Neural cell (in vitro differentiated cells): ENCODE measurements around the gene SLC9A7. TPM values are rescaled to one million over a fixed set of nuclear protein-coding genes. Genes with fewer than 3 reads are reported as not detected.

ENCODE experiments used
- H2AFZ ChIP-seq: fragments of 200-600, 300-800 bp; sonication (generic), shearing (Covaris generic); 2 replicates; pipeline ENCODE4 v1.6.0; 2014; ENCODE audit warnings: low read depth, mild to moderate bottlenecking, antibody characterized with exemption, low read length, moderate library complexity
- H3F3A ChIP-seq: fragments of 200-600 bp; shearing (Covaris generic); 2 replicates; pipeline ENCODE4 v1.6.1; 2016; ENCODE audit warnings: mild to moderate bottlenecking, moderate library complexity, mixed read lengths, antibody characterized with exemption, low read length; ENCODE audit not compliant: insufficient read depth, poor library complexity, severe bottlenecking
- H3K27ac ChIP-seq: fragments of 200-600, 300-800 bp; sonication (generic), shearing (Covaris generic); 2 replicates; pipeline ENCODE4 v1.5.1; 2014; ENCODE audit warnings: mild to moderate bottlenecking, low read length, moderate library complexity
- H3K27me3 ChIP-seq: fragments of 300-800, 200-600 bp; sonication (generic), shearing (Covaris generic); 2 replicates; pipeline ENCODE4 v1.6.0; 2014; ENCODE audit warnings: mild to moderate bottlenecking, low read depth, low read length, moderate library complexity; ENCODE audit not compliant: insufficient read depth
- H3K36me3 ChIP-seq: fragments of 300-800, 200-600 bp; sonication (generic), shearing (Covaris generic); 2 replicates; pipeline ENCODE4 v1.5.1; 2014; ENCODE audit warnings: mild to moderate bottlenecking, antibody characterized with exemption, low read length, moderate library complexity; ENCODE audit not compliant: insufficient read depth
- H3K4me2 ChIP-seq: fragments of 300-800, 200-600 bp; sonication (generic), shearing (Covaris generic); 2 replicates; pipeline ENCODE4 v1.6.0; 2014; ENCODE audit warnings: mild to moderate bottlenecking, low read length
- H3K4me3 ChIP-seq: fragments of 300-800, 200-600 bp; sonication (generic), shearing (Covaris generic); 2 replicates; pipeline ENCODE4 v1.5.1; 2014; ENCODE audit warnings: mild to moderate bottlenecking, low read length, moderate library complexity
- H3K79me2 ChIP-seq: fragments of 200-600 bp; shearing (Covaris generic); replicated peaks from 2 replicates; pipeline ENCODE4 v1.6.0; 2014; ENCODE audit warnings: mild to moderate bottlenecking, low read length, moderate library complexity; ENCODE audit not compliant: insufficient read depth
- H3K9ac ChIP-seq: fragments of 300-800, 200-600 bp; sonication (generic), shearing (Covaris generic); 2 replicates; pipeline ENCODE4 v1.6.1; 2016; ENCODE audit warnings: mild to moderate bottlenecking, low read length, mixed read lengths
- H3K9me2 ChIP-seq: fragments of 200-600 bp; shearing (Covaris generic); 2 replicates; pipeline ENCODE4 v1.6.1; 2016; ENCODE audit warnings: mild to moderate bottlenecking, low read length, mixed read lengths; ENCODE audit not compliant: insufficient read depth
- H3K9me3 ChIP-seq: fragments of 200-600, 300-800 bp; sonication (generic), shearing (Covaris generic); 2 replicates; pipeline ENCODE4 v1.6.1; 2016; ENCODE audit warnings: mild to moderate bottlenecking, mixed run types, low read length, moderate library complexity, mixed read lengths
- H4K20me1 ChIP-seq: fragments of 200-600 bp; shearing (Covaris generic); 2 replicates; pipeline ENCODE4 v1.6.1; 2016; ENCODE audit warnings: mild to moderate bottlenecking, mixed run types; ENCODE audit not compliant: insufficient read depth
- EP300 ChIP-seq: fragments of 450-650 bp; conservative IDR thresholded peaks from 2 replicates; pipeline ENCODE4 v1.6.1; 2014; ENCODE audit warnings: antibody characterized with exemption, mild to moderate bottlenecking, moderate library complexity; ENCODE audit not compliant: poor library complexity, severe bottlenecking
- EZH2 ChIP-seq: fragments of 200-600, 300-800 bp; shearing (Covaris generic), sonication (generic); IDR thresholded peaks from 2 replicates; pipeline ENCODE4 v1.6.1; 2014; ENCODE audit warnings: antibody characterized with exemption, low read length, borderline replicate concordance, mild to moderate bottlenecking; ENCODE audit not compliant: insufficient read depth, poor library complexity, severe bottlenecking
- MXI1 ChIP-seq: fragments of 450-650 bp; conservative IDR thresholded peaks from 2 replicates; pipeline ENCODE4 v1.6.1; 2014; ENCODE audit warnings: antibody characterized with exemption, mild to moderate bottlenecking; ENCODE audit not compliant: poor library complexity, severe bottlenecking
- POLR2AphosphoS5 ChIP-seq: IDR thresholded peaks from 2 replicates; pipeline ENCODE4 v1.6.1; 2012
- RAD21 ChIP-seq: fragments of 450-650 bp; conservative IDR thresholded peaks from 2 replicates; pipeline ENCODE4 v1.6.1; 2014; ENCODE audit warnings: antibody characterized with exemption, mild to moderate bottlenecking, moderate library complexity
- REST ChIP-seq: IDR thresholded peaks from 2 replicates; pipeline ENCODE4 v1.6.1; 2012; ENCODE audit warnings: borderline replicate concordance
- SMC3 ChIP-seq: fragments of 450-650 bp; conservative IDR thresholded peaks from 2 replicates; pipeline ENCODE4 v1.6.1; 2014; ENCODE audit warnings: antibody characterized with exemption, mild to moderate bottlenecking, moderate library complexity; ENCODE audit not compliant: poor library complexity
- TAF1 ChIP-seq: IDR thresholded peaks from 2 replicates; pipeline ENCODE4 v1.6.1; 2012; ENCODE audit warnings: low read depth
- polyA plus RNA-seq: library from polyadenylated mRNA; depleted of rRNA; stranded (reverse); fragments of >200 nt; gene quantifications from 2 replicates; pipeline ENCODE4 v1.2.3, GENCODE V29; 2014
- TF ChIP-seq, protein P1 (sequence below): fragments of 450-650 bp; IDR thresholded peaks from 2 replicates; pipeline ENCODE4 v1.5.1; 2014; ENCODE audit warnings: antibody characterized with exemption, mild to moderate bottlenecking, moderate library complexity; ENCODE audit not compliant: poor library complexity, severe bottlenecking

SLC9A7 gene
- polyA plus RNA-seq, 1 donor from 2014 or later = 12.1 TPM

DNA sequence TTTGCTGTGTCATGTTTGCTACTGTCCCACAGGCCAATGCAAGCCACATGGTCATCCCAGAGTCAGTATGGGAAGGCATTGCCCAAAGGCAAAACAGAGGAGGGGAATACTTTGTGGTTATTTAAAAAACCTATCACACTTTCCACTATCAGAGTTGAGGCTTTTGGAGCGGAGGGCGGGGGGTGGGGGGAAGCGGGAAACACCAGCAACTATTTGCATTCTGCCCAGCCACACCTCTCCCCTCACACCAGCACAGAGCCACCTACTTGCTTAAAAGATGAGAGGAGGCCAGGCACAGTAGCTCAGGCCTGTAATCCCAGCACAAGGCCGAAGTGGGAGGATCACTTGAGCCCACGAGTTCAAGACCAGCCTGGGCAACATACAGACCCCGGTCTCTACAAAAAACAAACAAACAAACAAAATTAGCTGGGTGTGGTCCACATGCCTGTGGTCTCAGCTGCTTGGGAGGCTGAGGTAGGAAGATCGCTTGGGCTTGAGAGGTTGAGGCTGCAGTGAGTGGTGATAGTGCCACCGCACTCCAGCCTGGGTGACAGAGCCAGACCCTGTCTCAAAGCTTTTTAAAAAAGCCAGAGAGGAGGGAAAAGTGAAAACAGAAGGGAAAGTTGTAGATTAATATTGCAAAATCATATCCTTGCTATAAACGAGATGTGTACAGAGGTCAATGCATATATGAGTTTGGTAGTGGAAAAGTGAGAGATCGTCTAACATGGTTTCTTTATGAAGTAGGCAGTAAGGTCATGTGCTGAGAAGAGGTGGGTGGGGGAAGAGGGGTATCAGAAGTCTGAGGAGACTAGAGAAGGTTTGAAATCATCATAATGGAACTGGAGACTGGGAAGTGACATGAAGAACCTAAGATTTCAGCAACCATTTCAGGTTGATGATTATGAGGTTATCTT is 187.2 kb downstream of the SLC9A7 start:
- Histone ChIP-seq H3F3A (no peaks in the 10 kb centered on the region), H3K9me3 (no peaks in the 10 kb centered on the region), H3K27ac (no peak overlapping the region), H3K36me3 (no peaks in the 10 kb centered on the region), H4K20me1 (no peaks in the 10 kb centered on the region), H3K4me2 (no peak overlapping the region), H3K79me2 (no peaks in the 10 kb centered on the region), H3K27me3 (peaks cover 16% of the 10 kb centered on the region), H3K9ac (no peak overlapping the region), H3K4me3 (no peak overlapping the region), H3K9me2 (no peaks in the 10 kb centered on the region), H2AFZ (no peak overlapping the region)
- no peak for TF ChIP-seq EZH2
- TF ChIP-seq, protein P1, sequence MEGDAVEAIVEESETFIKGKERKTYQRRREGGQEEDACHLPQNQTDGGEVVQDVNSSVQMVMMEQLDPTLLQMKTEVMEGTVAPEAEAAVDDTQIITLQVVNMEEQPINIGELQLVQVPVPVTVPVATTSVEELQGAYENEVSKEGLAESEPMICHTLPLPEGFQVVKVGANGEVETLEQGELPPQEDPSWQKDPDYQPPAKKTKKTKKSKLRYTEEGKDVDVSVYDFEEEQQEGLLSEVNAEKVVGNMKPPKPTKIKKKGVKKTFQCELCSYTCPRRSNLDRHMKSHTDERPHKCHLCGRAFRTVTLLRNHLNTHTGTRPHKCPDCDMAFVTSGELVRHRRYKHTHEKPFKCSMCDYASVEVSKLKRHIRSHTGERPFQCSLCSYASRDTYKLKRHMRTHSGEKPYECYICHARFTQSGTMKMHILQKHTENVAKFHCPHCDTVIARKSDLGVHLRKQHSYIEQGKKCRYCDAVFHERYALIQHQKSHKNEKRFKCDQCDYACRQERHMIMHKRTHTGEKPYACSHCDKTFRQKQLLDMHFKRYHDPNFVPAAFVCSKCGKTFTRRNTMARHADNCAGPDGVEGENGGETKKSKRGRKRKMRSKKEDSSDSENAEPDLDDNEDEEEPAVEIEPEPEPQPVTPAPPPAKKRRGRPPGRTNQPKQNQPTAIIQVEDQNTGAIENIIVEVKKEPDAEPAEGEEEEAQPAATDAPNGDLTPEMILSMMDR = no peak
- no peak for TF ChIP-seq MXI1
- no peak for TF ChIP-seq TAF1
- TF ChIP-seq EP300 = no peak
- TF ChIP-seq SMC3 = no peak
- TF ChIP-seq RAD21 = no peak
- no peak for TF ChIP-seq REST
- TF ChIP-seq POLR2AphosphoS5 = no peak

GRCh38 chrX:46569621-46570020 is 189.3 kb downstream of the SLC9A7 start:
- H3K27ac ChIP-seq = no peak overlapping the region
- H3K9ac ChIP-seq = no peak overlapping the region
- H3K79me2 ChIP-seq = no peaks in the 10 kb centered on the region
- H3K9me2 ChIP-seq = no peaks in the 10 kb centered on the region
- peaks cover 8% of the 10 kb centered on the region for H3K27me3 ChIP-seq
- no peak for TF ChIP-seq EZH2
- TF ChIP-seq, protein P1 = no peak
- no peaks in the 10 kb centered on the region for H3K9me3 ChIP-seq
- no peaks in the 10 kb centered on the region for H3F3A ChIP-seq
- no peaks in the 10 kb centered on the region for H3K36me3 ChIP-seq
- no peak overlapping the region for H2AFZ ChIP-seq
- H4K20me1 ChIP-seq = no peaks in the 10 kb centered on the region
- H3K4me2 ChIP-seq = no peak overlapping the region
- no peak overlapping the region for H3K4me3 ChIP-seq
